Adrenal gland (tissue), 12 donors: Measurements from ENCODE around the gene PTAR1. TPM values are rescaled to one million over a fixed set of nuclear protein-coding genes. Genes with fewer than 3 reads are reported as not detected.

ENCODE experiments used
- DNase-seq, 7 donors: peaks; one replicate each; pipeline ENCODE4 v3.0.0-alpha.2; 2019 to 2020
- H3K27ac ChIP-seq, 5 donors: fragments of 200-600 bp; sonication (generic) in 4 of 5; 1 replicate in 3 of 5; 2 replicates in 2 of 5; pipeline versions ENCODE4 v1.5.1 to v1.8.0; 2016 to 2020; ENCODE audit warnings: mild to moderate bottlenecking in 1 of 5
- H3K27me3 ChIP-seq: fragments of 200-600 bp; 2 replicates; pipeline ENCODE4 v1.8.0; 2021
- H3K36me3 ChIP-seq, 2 donors: fragments of 200-600 bp; replicated peaks in 1 of 2; 1 replicate in 1 of 2; 2 replicates in 1 of 2; pipeline versions ENCODE4 v1.5.1 to v1.8.0; 2018 to 2022
- H3K4me1 ChIP-seq, 2 donors: fragments of 200-600 bp; replicated peaks in 1 of 2; 1 replicate in 1 of 2; 2 replicates in 1 of 2; pipeline versions ENCODE4 v1.5.1 to v1.8.0; 2018 to 2021
- H3K4me3 ChIP-seq, 4 donors: fragments of 200-600 bp; sonication (generic) in 3 of 4; one replicate each; pipeline ENCODE4 v1.5.1; 2016 to 2018
- H3K9me3 ChIP-seq, 3 donors: fragments of 200-600 bp; sonication (generic) in 1 of 3; replicated peaks in 1 of 3; 1 replicate in 2 of 3; 2 replicates in 1 of 3; pipeline versions ENCODE4 v1.5.1 to v1.8.0; 2016 to 2021
- POLR2A ChIP-seq, 2 donors: fragments of 450-650 bp; IDR thresholded peaks; one replicate each; pipeline ENCODE4 v1.6.1; 2017; ENCODE audit warnings: antibody characterized with exemption in 2 of 2, mild to moderate bottlenecking in 2 of 2, moderate library complexity in 1 of 2
- WGBS, 4 donors: extraction: QIAGEN DNeasy Blood & Tissue Kit in 2 of 4; methylation state at CpG; one replicate each; pipeline versions ENCODE4 v1.1.5 to v1.1.7; 2013 to 2017; 5-methylcytosine and 5-hydroxymethylcytosine counted together
- intact Hi-C, 2 donors: fragments of 100-400 bp; cut with DNase I; formaldehyde crosslinking; loops; one replicate each; pipeline versions ENCODE4 v1.14.1 to v1.15.0; 2022 to 2023
- polyA plus RNA-seq, 3 donors: library from polyadenylated mRNA; stranded (reverse); fragments of 200-250 nt in 2 of 3; fragments of 350-450 nt in 1 of 3; fragmentation: Illumina TruSeq in 1 of 3; extraction: RNeasy Lipid Tissue Mini Kit (QIAGEN cat#74804) in 1 of 3; gene quantifications; one replicate each; pipeline ENCODE4 v1.2.3, GENCODE V29; 2013 to 2014
- total RNA-seq, 9 donors: library from RNA; depleted of rRNA in 4 of 9; stranded (reverse); fragments of >200 nt in 4 of 9; fragments of 120-200 nt in 1 of 9; fragmentation: NEBNext Ultra II Directional in 1 of 9; extraction: Animal tissue kit (Norgen Biotek cat#: 25700) in 1 of 9; gene quantifications; one replicate each; pipeline versions ENCODE4 v1.1.0 to v1.2.4, GENCODE V29; 2013 to 2023
- TF ChIP-seq, protein P1 (sequence below), 6 experiments: fragments of 450-650 bp in 4 of 6; fragments of 200-600 bp in 2 of 6; sonication (generic) in 1 of 6; IDR thresholded peaks; 1 replicate in 5 of 6; 2 replicates in 1 of 6; pipeline versions ENCODE4 v1.5.1 to v1.8.0; 2016 to 2021; ENCODE audit warnings: antibody characterized with exemption in 6 of 6, mild to moderate bottlenecking in 2 of 6, moderate library complexity in 1 of 6
- donor health status: healthy with polysubstance abuse.
- donor health status: Bipolar disorder and iron deficiency.
- donor health status: DM: yes; HTN: yes; CAD: no.
- donor health status: DM: no; HTN: no; CAD: no.
- donor health status: DM: no; HTN: no; CAD: no.
- donor health status: DM: yes; HTN: yes; CAD: no.

PTAR1 gene
- total and polyA plus RNA-seq, 12 donors = 3.7 to 70.4 (median 37.2) TPM

GRCh38 chr9:69715825-69716224 lies 44.0 kb downstream of the PTAR1 start:
- Histone ChIP-seq H3K9me3 (no peaks in the 10 kb centered on the region), H3K27me3 (no peaks in the 10 kb centered on the region), H3K4me3 (no peak overlapping the region), H3K27ac (no peak overlapping the region), H3K4me1 (no peaks in the 10 kb centered on the region), H3K36me3 (no peaks in the 10 kb centered on the region)
- intact Hi-C loops = no loop called here
- no peak for TF ChIP-seq POLR2A (IDR thresholded peaks at IDR 0.05)
- TF ChIP-seq, protein P1, sequence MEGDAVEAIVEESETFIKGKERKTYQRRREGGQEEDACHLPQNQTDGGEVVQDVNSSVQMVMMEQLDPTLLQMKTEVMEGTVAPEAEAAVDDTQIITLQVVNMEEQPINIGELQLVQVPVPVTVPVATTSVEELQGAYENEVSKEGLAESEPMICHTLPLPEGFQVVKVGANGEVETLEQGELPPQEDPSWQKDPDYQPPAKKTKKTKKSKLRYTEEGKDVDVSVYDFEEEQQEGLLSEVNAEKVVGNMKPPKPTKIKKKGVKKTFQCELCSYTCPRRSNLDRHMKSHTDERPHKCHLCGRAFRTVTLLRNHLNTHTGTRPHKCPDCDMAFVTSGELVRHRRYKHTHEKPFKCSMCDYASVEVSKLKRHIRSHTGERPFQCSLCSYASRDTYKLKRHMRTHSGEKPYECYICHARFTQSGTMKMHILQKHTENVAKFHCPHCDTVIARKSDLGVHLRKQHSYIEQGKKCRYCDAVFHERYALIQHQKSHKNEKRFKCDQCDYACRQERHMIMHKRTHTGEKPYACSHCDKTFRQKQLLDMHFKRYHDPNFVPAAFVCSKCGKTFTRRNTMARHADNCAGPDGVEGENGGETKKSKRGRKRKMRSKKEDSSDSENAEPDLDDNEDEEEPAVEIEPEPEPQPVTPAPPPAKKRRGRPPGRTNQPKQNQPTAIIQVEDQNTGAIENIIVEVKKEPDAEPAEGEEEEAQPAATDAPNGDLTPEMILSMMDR (IDR thresholded peaks at IDR 0.05) = no peak
- WGBS, 4 donors = 95 to 100% (median 96%) methylated on average over 1 of the region's 1 CpG
- DNase-seq = no peak

DNA sequence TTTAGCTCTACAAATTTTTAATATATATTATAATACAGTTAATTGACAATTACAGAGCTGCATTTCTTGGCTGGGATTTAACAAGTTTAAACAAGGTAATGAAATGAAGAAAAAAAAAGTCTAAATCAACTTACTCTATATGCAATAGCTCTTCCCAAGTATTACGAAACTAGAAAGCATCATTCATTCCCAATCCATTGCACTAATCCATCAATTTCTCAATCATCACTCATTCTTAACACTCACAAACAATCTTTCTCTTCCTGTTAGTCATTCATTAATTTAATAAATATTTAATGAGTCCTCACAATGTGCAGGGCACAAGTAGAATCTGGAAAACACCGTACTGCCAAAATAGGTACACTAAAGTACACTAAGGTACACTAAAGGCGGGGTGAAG lies 44.7 kb downstream of the PTAR1 start:
- Histone ChIP-seq H3K9me3 (no peaks in the 10 kb centered on the region), H3K27ac (no peak overlapping the region), H3K27me3 (no peaks in the 10 kb centered on the region), H3K4me3 (no peak overlapping the region), H3K4me1 (no peaks in the 10 kb centered on the region), H3K36me3 (no peaks in the 10 kb centered on the region)
- TF ChIP-seq, protein P1 (IDR thresholded peaks at IDR 0.05) = no peak
- no peak for TF ChIP-seq POLR2A (IDR thresholded peaks at IDR 0.05)
- intact Hi-C loops = no loop called here
- no peak for DNase-seq
- 97 to 99% (median 98%) methylated on average over 3 of the region's 3 CpGs for WGBS, 4 donors

DNA sequence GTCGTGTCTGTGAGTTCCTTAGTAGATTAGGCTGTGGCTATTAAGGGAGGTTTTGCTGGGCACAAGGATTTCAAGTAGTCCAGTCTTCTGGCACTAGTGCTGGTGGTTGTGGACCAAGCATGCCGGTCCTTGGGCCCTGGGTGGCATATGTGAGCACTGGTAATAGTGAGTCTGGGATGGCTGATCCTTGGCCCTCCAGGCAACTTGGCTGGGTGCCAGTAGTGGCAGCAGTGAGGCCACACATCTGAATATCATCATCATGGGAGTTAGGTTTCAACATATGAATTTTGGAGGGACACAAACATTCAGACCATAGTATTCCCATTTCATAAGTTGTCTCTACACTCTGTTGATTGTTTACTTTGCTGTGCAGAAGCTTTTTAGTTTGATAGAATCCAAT lies 62.3 kb downstream of the PTAR1 start:
- Histone ChIP-seq H3K4me1 (no peaks in the 10 kb centered on the region), H3K27me3 (no peaks in the 10 kb centered on the region), H3K4me3 (no peak overlapping the region), H3K36me3 (no peaks in the 10 kb centered on the region), H3K9me3 (peaks cover 0 to 6% (median 0%) of the 10 kb centered on the region in 3 donors), H3K27ac (no peak overlapping the region)
- intact Hi-C loops = no loop called here
- DNase-seq = no peak
- WGBS, 4 donors = 83 to 94% (median 88%) methylated on average over 1 to 2 of the region's 2 CpGs
- no peak for TF ChIP-seq POLR2A (IDR thresholded peaks at IDR 0.05)
- TF ChIP-seq, protein P1 (IDR thresholded peaks at IDR 0.05) = no peak

DNA sequence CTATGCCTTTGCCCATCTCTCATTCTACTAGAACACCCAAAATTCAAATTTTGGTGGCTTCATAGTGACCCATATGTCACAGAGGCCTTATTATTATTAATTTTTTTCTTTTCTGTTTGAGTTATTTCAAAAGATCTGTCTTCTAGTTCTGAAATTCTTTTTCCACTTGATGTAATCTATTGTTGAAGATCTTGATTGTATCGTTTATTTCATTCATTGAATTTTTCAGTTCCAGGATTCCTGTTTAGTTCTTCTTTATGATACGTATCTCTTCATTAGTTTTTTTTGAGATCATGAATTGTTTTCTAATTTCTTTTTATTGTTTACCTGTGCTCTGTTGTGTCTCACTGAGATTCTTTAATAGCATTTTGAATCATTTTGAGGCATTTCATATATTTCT lies 63.0 kb downstream of the PTAR1 start:
- 87 to 91% (median 88%) methylated on average over 2 of the region's 2 CpGs for WGBS, 4 donors

More for the DNA sequence above, 63.0 kb downstream of the PTAR1 start:
- TF ChIP-seq POLR2A (IDR thresholded peaks at IDR 0.05) = no peak
- TF ChIP-seq, protein P1 (IDR thresholded peaks at IDR 0.05) = no peak
- H3K9me3 ChIP-seq = peaks cover 0 to 6% (median 0%) of the 10 kb centered on the region in 3 donors
- H3K36me3 ChIP-seq = no peaks in the 10 kb centered on the region
- H3K4me3 ChIP-seq = no peak overlapping the region
- H3K27ac ChIP-seq = no peak overlapping the region
- no peaks in the 10 kb centered on the region for H3K4me1 ChIP-seq
- intact Hi-C loops = no loop called here
- H3K27me3 ChIP-seq = no peaks in the 10 kb centered on the region
- DNase-seq = no peak
